GM21723 (cell line): ENCODE measurements around the gene GALNTL6.
"Not testable (repeated sequence)": the region's sequence is repeated elsewhere in the genome, so short reads cannot be mapped to it uniquely, and the experiment has no call there.

Experiments
- ATAC-seq: cut with Tn5 transposase; IDR thresholded peaks from one replicate; pipeline ENCODE4 v1.9.1; 2021; ENCODE audit warnings: mild to moderate bottlenecking, moderate library complexity; ENCODE audit not compliant: unreplicated experiment

GALNTL6 gene

DNA sequence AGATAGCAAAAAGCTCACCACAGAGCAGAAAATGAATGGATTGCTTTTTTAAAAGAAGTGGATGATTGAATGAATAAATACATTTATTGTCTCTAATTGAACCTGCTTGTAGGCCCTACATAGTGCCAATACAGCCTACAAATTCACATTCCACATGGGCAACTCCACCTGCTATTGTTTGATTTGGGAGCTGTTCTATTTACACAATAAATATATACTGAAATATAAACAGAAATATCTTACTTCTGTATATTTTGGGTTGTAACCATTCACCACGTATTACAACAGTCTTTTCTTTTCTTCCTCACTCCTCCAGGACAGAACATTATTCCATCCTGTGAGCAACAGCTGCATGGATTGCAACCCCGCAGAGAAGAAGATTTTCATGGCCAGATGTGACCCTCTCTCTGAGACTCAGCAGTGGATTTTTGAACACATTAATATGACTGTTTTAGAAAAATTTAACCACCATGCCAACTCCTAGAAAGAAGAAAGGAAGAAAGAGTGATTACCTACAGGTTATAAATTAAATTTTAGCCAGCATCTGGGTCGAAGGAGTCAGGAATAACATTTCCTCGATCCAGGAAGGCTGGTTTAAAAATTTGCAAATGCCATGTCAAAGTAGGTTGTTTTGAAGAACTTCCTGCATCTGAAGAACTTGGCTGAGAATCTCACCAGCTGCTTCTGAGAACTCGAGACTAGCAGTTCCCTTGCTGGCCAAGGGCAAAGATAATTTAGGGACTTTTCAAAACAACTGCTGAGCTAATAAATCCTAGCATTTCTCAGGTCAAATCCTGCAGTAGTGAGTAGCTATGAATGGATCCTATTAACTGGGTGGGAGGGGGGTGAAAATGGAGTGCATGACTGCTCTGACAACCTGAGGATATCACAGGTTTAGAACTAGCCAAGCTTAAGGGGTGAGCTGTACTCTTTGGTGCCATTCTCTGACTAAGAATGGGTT lies 1226.7 kb downstream of the GALNTL6 start:
- ATAC-seq = no peak

DNA sequence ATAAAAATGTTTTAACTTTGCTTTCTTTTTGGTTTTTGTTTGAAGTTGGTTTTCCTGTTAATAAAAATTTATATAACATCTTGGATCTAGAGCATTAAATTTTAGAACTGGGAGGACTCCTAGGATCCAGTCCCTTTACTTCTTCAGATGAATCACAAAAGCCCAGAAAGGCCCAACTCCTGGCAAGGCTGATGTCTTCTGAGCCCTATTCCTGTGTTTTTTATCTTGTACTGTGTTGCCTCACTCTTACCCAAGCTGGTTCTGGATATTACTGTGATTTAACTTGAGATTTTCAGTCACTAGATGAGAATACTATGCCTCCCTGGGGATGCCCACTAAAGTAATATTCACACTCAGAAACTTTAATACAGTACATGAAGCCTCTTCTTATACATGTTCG lies 1228.3 kb downstream of the GALNTL6 start:
- no peak for ATAC-seq

- not testable (repeated sequence) for ATAC-seq
These were observed 1228.9 kb downstream of the GALNTL6 start for GRCh38 chr4:173042139-173042538.

DNA sequence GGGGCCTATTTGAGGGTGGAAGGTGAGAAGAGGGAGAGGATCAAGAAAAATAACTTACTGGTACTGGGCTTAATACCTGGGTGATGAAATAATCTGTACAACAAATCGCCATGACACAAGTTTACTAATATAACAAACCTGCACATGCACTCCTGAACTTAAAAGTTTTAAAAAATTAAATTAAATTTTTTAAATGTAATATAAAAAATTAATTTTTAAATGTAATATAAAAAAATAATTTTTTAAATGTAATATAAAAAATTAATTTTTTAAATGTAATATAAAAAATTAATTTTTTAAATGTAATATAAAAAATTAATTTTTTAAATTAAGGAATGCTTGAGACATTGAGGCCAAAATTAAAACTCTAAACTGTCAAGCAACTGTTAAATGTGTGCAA lies 1231.1 kb downstream of the GALNTL6 start:
- no peak for ATAC-seq

- ATAC-seq = no peak
These were observed 1232.4 kb downstream of the GALNTL6 start for GRCh38 chr4:173045571-173045970.

DNA sequence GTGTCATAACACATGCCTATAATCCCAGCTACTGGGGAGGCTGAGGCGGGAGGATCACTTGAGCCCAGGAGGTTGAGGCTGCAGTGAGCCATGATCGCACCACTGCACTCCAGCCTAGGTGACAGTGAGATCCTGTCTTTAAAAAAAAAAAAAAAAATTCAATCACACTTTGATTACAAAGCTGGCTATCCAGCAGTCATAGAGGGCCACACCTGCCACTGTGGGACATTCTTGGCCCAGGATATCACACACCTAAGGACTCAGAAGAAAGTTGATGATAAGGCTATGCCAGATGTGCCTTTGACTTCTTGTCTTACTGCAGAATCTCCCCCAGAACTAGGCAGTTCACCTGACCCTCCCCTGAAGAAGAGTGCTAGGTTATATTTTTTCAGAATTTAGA lies 1232.9 kb downstream of the GALNTL6 start:
- ATAC-seq = no peak

- ATAC-seq = no peak
These were observed 1233.6 kb downstream of the GALNTL6 start for GRCh38 chr4:173046818-173047217.

DNA sequence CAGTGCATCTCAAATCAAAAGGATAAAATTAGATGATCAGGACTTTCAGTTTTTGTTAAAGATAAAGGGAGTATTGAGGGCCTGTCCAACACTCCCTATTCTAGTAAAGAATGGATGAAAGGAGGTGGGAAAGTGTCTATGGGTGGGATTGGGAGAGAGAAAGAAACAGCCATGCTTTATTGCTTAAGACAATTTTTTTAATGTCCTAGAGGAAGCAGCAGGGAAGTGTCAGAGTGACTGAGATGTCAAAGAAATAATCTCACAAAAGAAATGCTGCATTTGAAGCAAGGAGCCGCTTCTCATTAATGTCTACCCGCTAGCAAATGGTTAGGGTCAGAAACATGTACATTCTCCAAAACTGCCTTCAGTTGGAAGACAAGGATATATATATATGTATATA lies 1238.0 kb downstream of the GALNTL6 start:
- no peak for ATAC-seq

- no peak for ATAC-seq
These were observed 1238.5 kb downstream of the GALNTL6 start for GRCh38 chr4:173051716-173052115.

DNA sequence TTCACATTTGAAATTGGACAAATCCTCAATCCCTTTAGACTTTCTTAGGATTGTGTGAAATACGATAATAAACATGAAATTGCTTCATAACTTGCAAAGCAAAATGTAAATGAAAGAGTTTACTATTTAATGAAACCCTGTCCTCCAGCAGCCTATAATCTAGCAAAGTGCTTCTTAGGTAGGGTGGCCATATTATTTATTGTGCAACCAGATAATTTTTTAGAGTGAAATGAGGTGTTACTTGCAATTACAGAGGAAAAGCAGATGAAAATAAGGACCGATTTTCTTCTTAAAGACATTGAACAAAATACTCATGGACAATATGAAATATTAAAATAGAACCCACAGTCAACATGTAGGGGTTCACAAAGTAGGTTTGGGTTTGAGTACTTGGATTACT lies 1239.2 kb downstream of the GALNTL6 start:
- ATAC-seq = no peak

- no peak for ATAC-seq
These were observed 1243.1 kb downstream of the GALNTL6 start for GRCh38 chr4:173056271-173056670.

DNA sequence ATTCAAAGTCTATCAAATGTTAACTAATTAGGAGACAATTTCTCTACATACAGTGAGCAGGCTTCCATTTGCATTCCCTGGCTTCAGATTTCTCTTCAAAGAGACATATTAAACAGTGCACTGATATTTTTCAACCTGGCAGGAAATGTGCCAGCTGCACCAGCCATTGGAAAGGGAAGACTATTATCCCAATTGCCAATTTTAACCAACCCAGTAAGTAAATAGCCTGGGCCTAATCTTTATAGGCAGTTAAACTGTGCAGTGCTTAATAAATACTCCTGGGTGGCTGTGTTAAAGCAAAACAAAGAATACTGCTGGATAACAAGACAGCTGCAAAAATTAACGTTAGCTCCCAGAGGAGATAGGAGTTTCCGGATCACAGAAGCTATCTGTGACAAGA lies 1243.5 kb downstream of the GALNTL6 start:
- ATAC-seq = no peak

GRCh38 chr4:173057442-173057841 lies 1244.2 kb downstream of the GALNTL6 start:
- ATAC-seq = no peak

- ATAC-seq = no peak
These were observed 1244.7 kb downstream of the GALNTL6 start for GRCh38 chr4:173057901-173058300.

DNA sequence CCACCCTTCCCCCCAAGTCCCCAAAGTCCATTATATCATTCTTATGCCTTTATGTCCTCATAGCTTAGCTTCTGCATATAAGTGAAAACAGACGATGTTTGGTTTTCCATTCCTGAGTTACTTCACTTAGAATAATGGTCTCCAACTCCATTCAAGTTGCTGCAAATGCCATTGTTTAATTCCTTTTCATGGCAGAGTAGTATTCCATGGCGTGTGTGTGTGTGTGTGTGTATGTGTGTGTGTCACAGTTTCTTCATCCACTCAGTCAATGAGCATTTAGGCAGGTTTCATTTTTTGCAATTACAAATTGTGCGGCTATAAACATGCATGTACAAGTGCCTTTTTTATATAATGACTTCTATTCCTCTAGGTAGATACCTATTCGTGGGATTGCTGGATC lies 1248.0 kb downstream of the GALNTL6 start:
- no peak for ATAC-seq

DNA sequence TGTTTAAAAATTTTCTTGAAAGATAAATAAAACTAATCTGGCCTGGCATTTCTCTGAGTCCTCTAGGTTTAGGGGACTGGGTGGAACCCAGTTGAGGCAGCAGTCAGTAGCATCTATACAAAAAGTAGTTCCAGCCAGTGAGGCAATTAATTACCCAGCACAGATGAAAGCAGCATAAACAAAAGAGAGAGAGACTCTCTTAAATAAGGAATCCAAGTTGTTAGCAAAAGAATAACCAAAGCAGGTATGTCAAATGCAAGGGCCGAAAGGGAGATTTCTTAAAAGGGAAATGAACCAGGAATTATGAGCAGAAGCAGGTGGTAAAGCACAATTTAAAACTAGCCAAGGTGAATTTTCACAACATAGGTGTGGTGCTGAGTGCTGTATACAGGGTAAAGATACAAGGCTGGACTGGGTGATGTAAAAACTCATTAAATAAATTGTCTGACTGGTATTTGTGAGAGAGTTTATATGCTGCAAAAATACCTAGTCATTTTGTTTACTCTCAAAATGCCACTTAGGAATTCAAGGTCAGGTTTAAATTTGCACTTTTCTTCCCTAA lies 1260.8 kb downstream of the GALNTL6 start:
- no peak for ATAC-seq

GRCh38 chr4:173074501-173074946 lies 1261.3 kb downstream of the GALNTL6 start:
- no peak for ATAC-seq

DNA sequence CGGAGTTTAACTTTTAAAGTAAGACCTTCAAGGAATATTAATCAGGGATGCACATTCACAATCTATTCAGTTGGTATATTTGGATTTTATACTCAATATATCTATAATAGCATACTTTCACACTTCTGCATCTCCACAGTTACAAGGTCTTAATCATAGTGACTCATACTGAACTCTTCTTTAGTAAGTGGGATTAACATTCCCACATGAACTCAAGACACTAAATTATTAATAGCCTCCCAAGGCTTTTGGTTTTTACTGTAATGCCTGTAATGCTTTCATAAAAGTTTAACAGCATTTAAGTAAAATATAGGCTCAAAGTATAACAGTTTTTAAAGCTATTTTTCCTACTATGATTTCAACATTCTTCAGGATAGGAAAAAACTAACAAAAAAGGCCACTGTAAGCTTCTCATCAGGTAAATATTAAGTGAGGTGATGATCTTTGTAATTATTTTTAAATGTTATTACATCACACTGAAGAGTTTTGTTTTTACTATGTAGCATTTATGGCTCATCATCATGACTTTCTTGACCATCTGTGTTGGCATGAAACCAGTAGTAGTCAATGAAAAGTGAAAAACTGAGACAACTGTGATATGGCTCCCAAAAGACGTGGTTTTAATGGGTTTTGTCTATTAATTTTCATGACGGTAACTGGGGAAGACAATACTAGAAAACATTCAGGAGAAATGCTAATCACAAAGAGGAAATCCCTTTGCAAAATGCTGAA lies 1263.9 kb downstream of the GALNTL6 start:
- no peak for ATAC-seq

DNA sequence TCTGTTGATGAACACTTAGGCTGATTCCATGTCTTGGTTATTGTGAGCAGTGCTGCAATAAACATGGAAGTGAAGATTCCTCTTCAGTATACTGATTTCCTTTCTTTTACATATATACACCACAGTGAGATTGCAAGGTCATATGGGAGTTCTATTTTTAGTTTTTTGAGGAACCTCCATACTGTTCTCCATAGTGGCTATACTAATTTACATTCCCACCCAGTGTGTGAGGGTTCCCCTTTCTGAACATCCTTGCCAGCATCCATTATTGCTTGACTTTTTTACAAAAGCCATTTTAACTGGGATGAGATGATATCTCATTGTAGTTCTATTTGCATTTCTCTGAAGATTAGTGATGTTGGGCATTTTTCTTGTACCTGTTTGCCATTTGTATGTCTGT lies 1274.9 kb downstream of the GALNTL6 start:
- ATAC-seq = no peak
